Transverse colon (tissue), 4 donors: ENCODE results near the gene PPARGC1A.

ENCODE experiments used
- POLR2A ChIP-seq: fragments of 450-650 bp; IDR thresholded peaks from one replicate; pipeline ENCODE4 v1.6.1; 2016; ENCODE audit warnings: antibody characterized with exemption, mild to moderate bottlenecking, moderate library complexity
- POLR2AphosphoS5 ChIP-seq, 3 donors: sonication (generic); formaldehyde crosslinking; IDR thresholded peaks; one replicate each; pipeline ENCODE4 v1.6.1; 2016; ENCODE audit warnings: antibody characterized with exemption in 3 of 3
- TF ChIP-seq, protein P1 (sequence below), 5 experiments: fragments of 200-600 bp in 3 of 5; fragments of 450-650 bp in 2 of 5; sonication (generic) in 3 of 5; IDR thresholded peaks; 1 replicate in 2 of 5; 2 replicates in 3 of 5; pipeline ENCODE4 v1.5.1; 2016 to 2017; ENCODE audit warnings: antibody characterized with exemption in 5 of 5, inconsistent platforms in 3 of 5, mild to moderate bottlenecking in 2 of 5, moderate library complexity in 1 of 5

DNA sequence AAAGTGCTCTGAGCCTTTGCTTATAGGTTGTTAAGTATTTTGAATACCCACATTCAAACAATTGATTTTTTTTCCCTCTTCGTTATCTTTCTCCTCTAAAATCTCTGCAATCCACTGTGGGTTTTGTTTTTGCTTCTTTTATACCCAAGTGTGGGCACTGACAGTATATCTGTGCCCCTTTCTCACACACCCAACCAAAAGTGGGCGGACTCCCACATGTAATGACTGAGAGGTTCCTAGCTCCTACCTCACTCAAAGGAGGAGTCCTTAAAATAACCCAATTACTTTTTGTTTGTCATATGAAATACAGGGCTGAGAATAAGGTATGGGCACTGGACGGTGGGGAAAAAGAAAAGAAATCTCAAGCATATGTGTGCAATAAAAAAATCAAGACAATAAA, 51.7 kb downstream of the PPARGC1A start:
- TF ChIP-seq, protein P1, sequence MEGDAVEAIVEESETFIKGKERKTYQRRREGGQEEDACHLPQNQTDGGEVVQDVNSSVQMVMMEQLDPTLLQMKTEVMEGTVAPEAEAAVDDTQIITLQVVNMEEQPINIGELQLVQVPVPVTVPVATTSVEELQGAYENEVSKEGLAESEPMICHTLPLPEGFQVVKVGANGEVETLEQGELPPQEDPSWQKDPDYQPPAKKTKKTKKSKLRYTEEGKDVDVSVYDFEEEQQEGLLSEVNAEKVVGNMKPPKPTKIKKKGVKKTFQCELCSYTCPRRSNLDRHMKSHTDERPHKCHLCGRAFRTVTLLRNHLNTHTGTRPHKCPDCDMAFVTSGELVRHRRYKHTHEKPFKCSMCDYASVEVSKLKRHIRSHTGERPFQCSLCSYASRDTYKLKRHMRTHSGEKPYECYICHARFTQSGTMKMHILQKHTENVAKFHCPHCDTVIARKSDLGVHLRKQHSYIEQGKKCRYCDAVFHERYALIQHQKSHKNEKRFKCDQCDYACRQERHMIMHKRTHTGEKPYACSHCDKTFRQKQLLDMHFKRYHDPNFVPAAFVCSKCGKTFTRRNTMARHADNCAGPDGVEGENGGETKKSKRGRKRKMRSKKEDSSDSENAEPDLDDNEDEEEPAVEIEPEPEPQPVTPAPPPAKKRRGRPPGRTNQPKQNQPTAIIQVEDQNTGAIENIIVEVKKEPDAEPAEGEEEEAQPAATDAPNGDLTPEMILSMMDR (IDR thresholded peaks at IDR 0.05), result no peak
- TF ChIP-seq POLR2A (no peak), POLR2AphosphoS5 (IDR thresholded peaks at IDR 0.05) (no peak)
